IPS-NIHi11 (cell line): Measurements from ENCODE around the gene MORC4.
A peak's percentile ranks its signal among the peaks of the same experiment; 100 is the strongest.

Experiments
- DNase-seq: peaks from one replicate; pipeline ENCODE4 v3.0.0; 2012; ENCODE audit warnings: mixed read lengths, low spot score

Gene MORC4

GRCh38 chrX:106905064-106905708, 94.8 kb downstream of the MORC4 start:
- no peak for DNase-seq

- no peak for DNase-seq
Observed at GRCh38 chrX:106903856-106904528, 96.0 kb downstream of the MORC4 start.

GRCh38 chrX:106903291-106903824, 96.7 kb downstream of the MORC4 start, which contains the start of gene RIPPLY1:
TSS of gene RIPPLY1 (minus strand) at chrX:106903341. CDS start at chrX:106903287, 54 bp downstream.
- no peak for DNase-seq

- DNase-seq: no peak
Observed at GRCh38 chrX:106902684-106903083, 97.3 kb downstream of the MORC4 start.

GRCh38 chrX:106901781-106902219, 98.2 kb downstream of the MORC4 start:
- no peak for DNase-seq

- no peak for DNase-seq
Observed at GRCh38 chrX:106901341-106901740, 98.7 kb downstream of the MORC4 start.

- DNase-seq: no peak
Observed at GRCh38 chrX:106899841-106900240, 100.2 kb downstream of the MORC4 start.

GRCh38 chrX:106899276-106899675, 100.7 kb downstream of the MORC4 start:
- DNase-seq: no peak

GRCh38 chrX:106898462-106898861, 101.5 kb downstream of the MORC4 start:
- DNase-seq: peak; percentile 47

GRCh38 chrX:106897259-106897658, 102.8 kb downstream of the MORC4 start:
- no peak for DNase-seq

- DNase-seq: no peak
Observed at GRCh38 chrX:106894978-106895452, 105.0 kb downstream of the MORC4 start.

GRCh38 chrX:106894392-106894909, 105.6 kb downstream of the MORC4 start:
- DNase-seq: peak; percentile 52

GRCh38 chrX:106891762-106892460, 108.1 kb downstream of the MORC4 start:
- no peak for DNase-seq
